Measurements from ENCODE around the gene GPC3. TPM values are rescaled to one million over a fixed set of nuclear protein-coding genes. Genes with fewer than 3 reads are reported as not detected.

The GPC3 gene
- polyA plus RNA-seq, 2 of the 4 experiments (the other 2 are of a cell fraction): not detected

- Histone ChIP-seq H3K9me3 (no peaks in the 10 kb centered on the region), H3K4me3 (no peak overlapping the region), H3K27ac (no peak overlapping the region), H3K4me2 (no peak overlapping the region), H3K4me1 (no peaks in the 10 kb centered on the region)
- ChIA-PET CTCF (interaction anchor here (0.6 kb wide), 1 partner anchor 1690 kb away, joined by 3 read pairs; no protein-coding TSS in a partner anchor), POLR2A (no interaction called here)
- DNase-seq (ENCODE audit: low read depth in 1 of 2, low spot score in 1 of 2) (no peak), FAIRE-seq (no peak), ATAC-seq (no peak)
- TF ChIP-seq ZSCAN20 (CRISPR knock-in tag; IDR thresholded peaks at IDR 0.05): no peak
These were observed 439.0 kb downstream of the GPC3 start for GRCh38 chrX:133546441-133546840.

DNA sequence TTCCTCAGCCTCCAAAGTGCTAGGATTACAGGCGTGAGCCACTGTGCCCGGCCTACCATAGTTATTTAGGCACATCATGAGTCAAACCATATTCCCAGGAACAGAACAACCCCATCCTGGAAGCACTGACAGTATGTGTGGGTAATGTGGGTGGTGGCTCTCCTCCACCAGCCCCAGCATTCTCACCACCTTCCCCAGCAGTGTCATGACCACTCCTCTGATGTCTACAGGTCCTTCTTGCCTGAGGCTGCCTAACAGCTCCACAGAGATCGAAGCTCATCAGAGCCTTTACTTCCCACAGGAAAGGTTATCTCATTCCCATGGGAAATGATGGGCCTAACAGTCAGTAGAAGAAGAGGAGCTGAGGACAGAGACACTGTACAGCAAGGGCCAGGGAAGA, 440.6 kb downstream of the GPC3 start:
- no peaks in the 10 kb centered on the region for H3K4me1 ChIP-seq
- 17% methylated on average over 3 of the region's 3 CpGs for WGBS (ENCODE audit: missing lambda C conversion rate)
- TF ChIP-seq ZC3H11A (IDR thresholded peaks at IDR 0.05): no peak
- no peak for TF ChIP-seq CBX8 (IDR thresholded peaks at IDR 0.05)
- POLR2A ChIA-PET: no interaction called here
- FAIRE-seq (no peak), ATAC-seq (no peak), DNase-seq (ENCODE audit: low read depth in 1 of 2, low spot score in 1 of 2) (no peak)
- CTCF ChIA-PET: no interaction called here
- no peak overlapping the region for H3K27ac ChIP-seq
- H3K4me2 ChIP-seq: no peak overlapping the region
- no peaks in the 10 kb centered on the region for H3K9me3 ChIP-seq
- H3K4me3 ChIP-seq: no peak overlapping the region

GRCh38 chrX:133544115-133544514, 441.3 kb downstream of the GPC3 start:
- no peak overlapping the region for H3K4me2 ChIP-seq
- POLR2A ChIA-PET: no interaction called here
- 17% methylated on average over 3 of the region's 3 CpGs for WGBS (ENCODE audit: missing lambda C conversion rate)

DNA sequence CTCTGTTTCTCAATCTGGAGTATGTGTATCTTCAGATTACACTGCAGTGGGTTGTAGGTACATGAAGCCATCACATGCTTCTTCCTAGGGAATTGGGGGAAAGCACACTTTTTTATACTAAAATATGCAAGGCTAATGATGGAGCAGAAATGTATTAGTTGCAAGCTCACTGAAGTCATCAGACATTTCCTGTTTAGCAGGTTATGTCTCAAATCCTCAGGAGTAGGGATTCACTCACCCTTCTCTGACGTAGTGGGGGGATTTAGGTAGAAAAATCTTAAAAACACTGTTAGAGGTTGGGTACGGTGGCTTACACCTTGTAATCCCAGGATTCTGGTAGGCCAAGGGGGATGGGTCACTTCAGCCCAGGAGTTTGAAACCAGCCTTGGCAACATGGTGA, 441.7 kb downstream of the GPC3 start:
- 44% methylated on average over 2 of the region's 2 CpGs for WGBS (ENCODE audit: missing lambda C conversion rate)
- CTCF ChIA-PET: interaction anchor here (0.6 kb wide), 1 partner anchor 97 kb away, joined by 3 read pairs; no protein-coding TSS in a partner anchor
- no peak for FAIRE-seq
- H3K9me3 ChIP-seq: no peaks in the 10 kb centered on the region
- H3K4me2 ChIP-seq: no peak overlapping the region
- ATAC-seq: no peak
- no peaks in the 10 kb centered on the region for H3K4me1 ChIP-seq
- DNase-seq (ENCODE audit: low read depth in 1 of 2, low spot score in 1 of 2): no peak
- POLR2A ChIA-PET: no interaction called here
- no peak overlapping the region for H3K27ac ChIP-seq
- TF ChIP-seq MYC (IDR thresholded peaks at IDR 0.05; ENCODE audit: borderline replicate concordance, low read length) (no peak), CBX8 (IDR thresholded peaks at IDR 0.05) (no peak)
- no peak overlapping the region for H3K4me3 ChIP-seq

More at GRCh38 chrX:133544115-133544514, 441.3 kb downstream of the GPC3 start:
- FAIRE-seq (no peak), ATAC-seq (no peak), DNase-seq (ENCODE audit: low read depth in 1 of 2, low spot score in 1 of 2) (peak in 1 of 2 experiments; percentile 58)
- Histone ChIP-seq H3K27ac (no peak overlapping the region), H3K4me3 (no peak overlapping the region), H3K4me1 (no peaks in the 10 kb centered on the region), H3K9me3 (no peaks in the 10 kb centered on the region)
- CTCF ChIA-PET: interaction anchor here (0.6 kb wide), 1 partner anchor 97 kb away, joined by 3 read pairs; no protein-coding TSS in a partner anchor
- TF ChIP-seq FOSL2 (IDR thresholded peaks at IDR 0.05) (no peak), FOSL2 (CRISPR knock-in tag; IDR thresholded peaks at IDR 0.05) (peak; percentile 23; the same call in 1 of the 2 replicates), PHF8 (IDR thresholded peaks at IDR 0.05; ENCODE audit: borderline replicate concordance, low read depth) (no peak)

DNA sequence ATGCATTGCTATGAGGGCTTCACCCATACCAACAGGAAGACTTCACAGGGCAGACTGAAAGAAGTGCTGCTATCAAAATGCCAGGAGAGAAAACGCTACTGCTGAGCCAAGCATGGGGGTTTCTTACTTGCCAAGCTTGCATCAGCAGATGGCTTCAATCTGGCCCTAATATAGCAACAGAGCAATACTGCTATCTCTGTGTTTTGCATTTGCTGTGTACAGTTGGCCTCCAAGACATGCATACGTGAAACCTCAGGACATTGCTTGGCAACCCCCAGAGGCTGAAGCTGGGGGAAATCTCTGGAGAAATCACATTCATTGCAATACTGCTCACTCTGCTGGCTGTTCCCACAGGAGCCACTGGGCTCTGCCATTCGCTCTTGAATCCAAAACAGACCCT, 442.9 kb downstream of the GPC3 start:
- Histone ChIP-seq H3K4me2 (no peak overlapping the region), H3K9me3 (no peaks in the 10 kb centered on the region), H3K27ac (no peak overlapping the region), H3K4me3 (no peak overlapping the region), H3K4me1 (no peaks in the 10 kb centered on the region)
- TF ChIP-seq ZFP36 (IDR thresholded peaks at IDR 0.05; ENCODE audit: borderline replicate concordance, partially characterized antibody): no peak
- TF ChIP-seq HEYL (CRISPR knock-in tag; IDR thresholded peaks at IDR 0.05): no peak
- TF ChIP-seq RARB (CRISPR knock-in tag; IDR thresholded peaks at IDR 0.05): no peak
- no peak for TF ChIP-seq NR3C1 (IDR thresholded peaks at IDR 0.05)
- TF ChIP-seq ZNF302 (CRISPR knock-in tag; IDR thresholded peaks at IDR 0.05): no peak
- no peak for TF ChIP-seq ESRRA (IDR thresholded peaks at IDR 0.05; ENCODE audit: borderline replicate concordance, low read length)
- no peak for TF ChIP-seq FOXS1 (CRISPR knock-in tag; IDR thresholded peaks at IDR 0.05)
- TF ChIP-seq, protein P1, sequence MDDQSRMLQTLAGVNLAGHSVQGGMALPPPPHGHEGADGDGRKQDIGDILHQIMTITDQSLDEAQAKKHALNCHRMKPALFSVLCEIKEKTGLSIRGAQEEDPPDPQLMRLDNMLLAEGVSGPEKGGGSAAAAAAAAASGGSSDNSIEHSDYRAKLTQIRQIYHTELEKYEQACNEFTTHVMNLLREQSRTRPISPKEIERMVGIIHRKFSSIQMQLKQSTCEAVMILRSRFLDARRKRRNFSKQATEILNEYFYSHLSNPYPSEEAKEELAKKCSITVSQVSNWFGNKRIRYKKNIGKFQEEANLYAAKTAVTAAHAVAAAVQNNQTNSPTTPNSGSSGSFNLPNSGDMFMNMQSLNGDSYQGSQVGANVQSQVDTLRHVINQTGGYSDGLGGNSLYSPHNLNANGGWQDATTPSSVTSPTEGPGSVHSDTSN (IDR thresholded peaks at IDR 0.05): no peak
- TF ChIP-seq CHD4 (IDR thresholded peaks at IDR 0.05; ENCODE audit: borderline replicate concordance): no peak
- TF ChIP-seq JUNB (IDR thresholded peaks at IDR 0.05): no peak
- TF ChIP-seq, protein P2, sequence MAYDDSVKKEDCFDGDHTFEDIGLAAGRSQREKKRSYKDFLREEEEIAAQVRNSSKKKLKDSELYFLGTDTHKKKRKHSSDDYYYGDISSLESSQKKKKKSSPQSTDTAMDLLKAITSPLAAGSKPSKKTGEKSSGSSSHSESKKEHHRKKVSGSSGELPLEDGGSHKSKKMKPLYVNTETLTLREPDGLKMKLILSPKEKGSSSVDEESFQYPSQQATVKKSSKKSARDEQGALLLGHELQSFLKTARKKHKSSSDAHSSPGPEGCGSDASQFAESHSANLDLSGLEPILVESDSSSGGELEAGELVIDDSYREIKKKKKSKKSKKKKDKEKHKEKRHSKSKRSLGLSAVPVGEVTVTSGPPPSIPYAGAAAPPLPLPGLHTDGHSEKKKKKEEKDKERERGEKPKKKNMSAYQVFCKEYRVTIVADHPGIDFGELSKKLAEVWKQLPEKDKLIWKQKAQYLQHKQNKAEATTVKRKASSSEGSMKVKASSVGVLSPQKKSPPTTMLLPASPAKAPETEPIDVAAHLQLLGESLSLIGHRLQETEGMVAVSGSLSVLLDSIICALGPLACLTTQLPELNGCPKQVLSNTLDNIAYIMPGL (CRISPR knock-in tag; IDR thresholded peaks at IDR 0.05; ENCODE audit: borderline replicate concordance): no peak
- no peak for TF ChIP-seq CBX8 (IDR thresholded peaks at IDR 0.05)
- TF ChIP-seq RFX5 (IDR thresholded peaks at IDR 0.05): no peak
- no peak for TF ChIP-seq ZSCAN20 (CRISPR knock-in tag; IDR thresholded peaks at IDR 0.05)
- TF ChIP-seq, protein P3, sequence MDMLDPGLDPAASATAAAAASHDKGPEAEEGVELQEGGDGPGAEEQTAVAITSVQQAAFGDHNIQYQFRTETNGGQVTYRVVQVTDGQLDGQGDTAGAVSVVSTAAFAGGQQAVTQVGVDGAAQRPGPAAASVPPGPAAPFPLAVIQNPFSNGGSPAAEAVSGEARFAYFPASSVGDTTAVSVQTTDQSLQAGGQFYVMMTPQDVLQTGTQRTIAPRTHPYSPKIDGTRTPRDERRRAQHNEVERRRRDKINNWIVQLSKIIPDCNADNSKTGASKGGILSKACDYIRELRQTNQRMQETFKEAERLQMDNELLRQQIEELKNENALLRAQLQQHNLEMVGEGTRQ (IDR thresholded peaks at IDR 0.05): no peak
- ChIA-PET CTCF (no interaction called here), POLR2A (no interaction called here)
- FAIRE-seq (no peak), ATAC-seq (no peak), DNase-seq (ENCODE audit: low read depth in 1 of 2, low spot score in 1 of 2) (no peak)
- 8% methylated on average over 3 of the region's 3 CpGs for WGBS (ENCODE audit: missing lambda C conversion rate)
